Cerebellar nuclear complex (tissue), 1 donor: ENCODE results near the gene PCDHB11.
"Not testable (repeated sequence)": the region's sequence is repeated elsewhere in the genome, so short reads cannot be mapped to it uniquely, and the experiment has no call there.

Experiments used
- DNase-seq, 2 experiments: peaks; one replicate each; lab custom pipeline; 2025; lab: John Stamatoyannopoulos, UW

Gene PCDHB11

DNA sequence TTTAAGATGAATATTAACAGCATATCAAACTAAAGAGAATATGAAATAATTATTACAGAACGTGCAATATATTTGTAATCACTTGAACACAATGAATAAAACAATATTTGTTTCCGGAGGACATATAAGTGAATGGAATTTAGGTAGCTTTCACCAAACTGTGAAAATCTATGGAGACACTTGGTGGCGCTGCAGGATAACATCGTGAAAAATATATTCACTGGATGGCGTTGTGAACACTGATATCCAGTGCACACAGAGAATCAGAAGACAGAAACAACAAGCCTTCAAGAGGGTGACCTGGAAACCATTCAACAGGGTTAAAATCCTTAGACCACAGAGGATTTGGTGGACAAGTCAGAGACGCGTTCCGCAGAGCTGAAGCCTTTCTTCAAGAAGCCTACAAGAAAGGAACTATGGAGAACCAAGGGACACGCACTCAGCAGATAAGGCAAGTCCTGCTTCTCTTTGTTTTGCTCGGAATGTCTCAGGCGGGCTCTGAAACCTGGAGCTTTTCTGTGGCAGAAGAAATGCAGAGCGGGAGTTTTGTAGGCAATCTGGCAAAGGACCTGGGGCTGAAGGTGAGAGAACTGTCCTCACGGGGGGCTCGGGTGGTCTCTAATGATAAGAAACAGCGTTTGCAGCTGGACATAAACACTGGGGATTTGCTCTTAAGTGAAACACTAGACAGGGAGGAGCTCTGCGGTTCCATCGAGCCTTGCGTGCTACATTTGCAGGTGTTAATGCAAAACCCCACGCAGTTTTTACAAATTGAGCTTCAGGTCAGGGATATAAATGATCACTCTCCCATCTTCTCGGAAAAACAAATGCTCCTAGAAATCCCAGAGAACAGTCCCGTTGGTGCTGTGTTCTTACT lies at the start of gene PCDHB11:
PCDHB11 (plus strand) TSS at position 269 of the 877 bp plus-strand sequence; CDS start at position 417, 148 bp downstream.
- no peak for DNase-seq

DNA sequence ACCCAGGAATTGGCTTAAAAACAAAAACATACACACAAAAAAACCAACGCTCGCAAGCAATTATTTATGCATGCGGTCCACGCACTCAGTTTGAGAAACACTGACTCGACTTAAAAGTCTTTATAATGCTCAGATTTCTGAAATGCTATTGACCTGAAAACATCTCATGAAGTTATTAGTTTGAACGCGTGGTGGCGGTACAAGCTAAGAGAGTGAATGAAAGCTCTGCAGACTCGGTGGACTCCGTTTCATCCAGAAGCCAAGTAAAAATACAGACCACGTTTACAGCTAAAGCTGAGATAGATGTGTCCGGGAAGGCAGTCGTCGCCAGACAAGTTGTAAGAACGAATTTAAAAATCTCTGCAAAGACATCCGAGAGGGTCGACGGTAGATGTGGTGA lies 49.6 kb upstream of the PCDHB11 start, which contains the start of gene PCDHB6:
PCDHB6 (plus strand) TSS at position 246 of the 400 bp plus-strand sequence. CDS start 201 bp downstream, outside the sequence.
- DNase-seq = no peak

DNA sequence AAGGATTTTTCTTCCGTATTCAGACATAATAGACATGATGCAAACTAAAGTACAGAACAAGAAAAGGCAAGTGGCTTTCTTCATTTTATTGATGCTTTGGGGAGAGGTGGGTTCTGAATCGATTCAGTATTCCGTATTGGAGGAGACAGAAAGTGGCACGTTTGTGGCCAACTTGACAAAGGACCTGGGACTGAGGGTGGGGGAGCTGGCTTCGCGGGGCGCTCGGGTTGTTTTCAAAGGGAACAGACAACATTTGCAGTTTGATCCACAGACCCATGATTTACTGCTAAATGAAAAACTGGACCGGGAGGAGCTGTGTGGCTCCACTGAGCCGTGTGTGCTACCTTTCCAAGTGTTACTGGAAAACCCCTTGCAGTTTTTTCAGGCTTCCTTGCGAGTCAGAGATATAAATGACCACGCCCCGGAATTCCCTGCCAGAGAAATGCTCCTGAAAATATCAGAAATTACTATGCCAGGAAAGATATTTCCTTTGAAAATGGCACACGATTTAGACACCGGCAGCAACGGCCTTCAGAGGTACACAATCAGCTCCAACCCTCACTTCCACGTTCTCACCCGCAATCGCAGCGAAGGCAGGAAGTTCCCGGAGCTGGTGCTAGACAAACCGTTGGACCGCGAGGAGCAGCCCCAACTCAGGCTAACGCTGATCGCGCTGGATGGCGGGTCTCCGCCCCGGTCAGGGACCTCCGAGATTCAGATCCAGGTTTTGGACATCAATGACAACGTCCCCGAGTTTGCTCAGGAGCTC lies 49.0 kb upstream of the PCDHB11 start:
- DNase-seq = no peak

DNA sequence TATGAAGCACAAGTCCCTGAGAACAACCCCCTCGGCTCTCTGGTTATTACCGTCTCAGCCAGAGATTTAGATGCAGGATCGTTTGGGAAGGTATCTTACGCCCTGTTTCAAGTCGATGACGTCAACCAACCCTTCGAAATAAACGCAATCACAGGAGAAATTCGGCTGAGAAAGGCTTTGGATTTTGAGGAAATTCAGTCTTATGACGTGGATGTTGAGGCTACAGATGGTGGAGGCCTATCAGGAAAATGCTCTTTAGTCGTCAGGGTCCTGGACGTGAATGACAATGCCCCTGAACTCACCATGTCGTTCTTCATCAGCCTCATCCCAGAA lies 48.5 kb upstream of the PCDHB11 start:
- no peak for DNase-seq

DNA sequence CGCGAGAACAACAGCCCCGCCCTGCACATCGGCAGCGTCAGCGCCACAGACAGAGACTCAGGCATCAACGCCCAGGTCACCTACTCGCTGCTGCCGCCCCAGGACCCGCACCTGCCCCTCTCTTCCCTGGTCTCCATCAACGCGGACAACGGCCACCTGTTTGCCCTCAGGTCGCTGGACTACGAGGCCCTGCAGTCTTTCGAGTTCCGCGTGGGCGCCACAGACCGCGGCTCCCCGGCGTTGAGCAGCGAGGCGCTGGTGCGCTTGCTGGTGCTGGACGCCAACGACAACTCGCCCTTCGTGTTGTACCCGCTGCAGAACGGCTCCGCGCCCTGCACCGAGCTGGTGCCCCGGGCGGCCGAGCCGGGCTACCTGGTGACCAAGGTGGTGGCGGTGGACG lies 47.8 kb upstream of the PCDHB11 start:
- not testable (repeated sequence) for DNase-seq

DNA sequence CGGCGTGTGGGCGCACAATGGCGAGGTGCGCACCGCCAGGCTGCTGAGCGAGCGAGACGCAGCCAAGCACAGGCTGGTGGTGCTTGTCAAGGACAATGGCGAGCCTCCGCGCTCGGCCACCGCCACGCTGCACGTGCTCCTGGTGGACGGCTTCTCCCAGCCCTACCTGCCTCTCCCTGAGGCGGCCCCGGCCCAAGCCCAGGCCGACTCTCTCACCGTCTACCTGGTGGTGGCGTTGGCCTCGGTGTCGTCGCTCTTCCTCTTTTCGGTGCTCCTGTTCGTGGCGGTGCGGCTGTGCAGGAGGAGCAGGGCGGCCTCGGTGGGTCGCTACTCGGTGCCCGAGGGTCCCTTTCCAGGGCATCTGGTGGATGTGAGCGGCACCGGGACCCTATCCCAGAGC lies 47.3 kb upstream of the PCDHB11 start:
- not testable (repeated sequence) for DNase-seq

DNA sequence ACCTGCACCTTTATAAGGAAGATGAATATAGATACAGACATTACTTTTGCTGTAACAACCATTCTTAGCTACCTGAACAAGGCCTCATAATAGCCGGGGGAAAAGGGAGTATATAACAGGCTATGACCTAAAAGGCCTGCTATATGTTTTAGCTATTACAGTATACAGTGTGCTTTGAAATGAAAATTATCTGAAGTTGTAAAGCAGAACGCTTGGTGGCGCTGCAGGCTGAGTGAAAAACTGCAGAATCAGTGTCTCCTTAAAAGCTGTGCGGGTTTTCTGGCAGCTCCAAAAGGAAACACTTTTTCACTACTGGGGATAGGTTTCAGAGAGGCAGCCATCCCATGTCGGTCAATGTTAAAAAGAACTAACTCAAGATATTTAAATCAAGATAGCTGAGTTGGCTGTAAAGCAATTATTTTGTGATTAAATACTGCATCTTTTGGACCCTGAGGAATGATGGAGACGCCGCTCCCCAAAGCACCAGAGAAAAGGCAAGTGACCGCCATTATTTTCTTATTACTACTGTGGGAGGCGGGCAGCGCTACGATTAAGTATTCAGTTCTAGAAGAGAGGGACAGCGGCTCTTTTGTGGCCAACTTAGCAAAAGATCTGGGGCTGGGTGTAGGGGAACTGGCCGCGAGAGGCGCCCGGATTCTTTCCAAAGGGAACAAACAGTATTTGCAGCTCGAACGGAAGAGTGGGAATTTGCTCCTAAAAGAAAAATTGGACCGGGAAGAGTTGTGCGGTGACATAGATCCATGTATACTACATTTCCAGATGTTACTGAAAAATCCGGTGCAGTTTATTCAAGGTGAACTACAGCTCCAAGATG lies 43.7 kb upstream of the PCDHB11 start:
- no peak for DNase-seq

DNA sequence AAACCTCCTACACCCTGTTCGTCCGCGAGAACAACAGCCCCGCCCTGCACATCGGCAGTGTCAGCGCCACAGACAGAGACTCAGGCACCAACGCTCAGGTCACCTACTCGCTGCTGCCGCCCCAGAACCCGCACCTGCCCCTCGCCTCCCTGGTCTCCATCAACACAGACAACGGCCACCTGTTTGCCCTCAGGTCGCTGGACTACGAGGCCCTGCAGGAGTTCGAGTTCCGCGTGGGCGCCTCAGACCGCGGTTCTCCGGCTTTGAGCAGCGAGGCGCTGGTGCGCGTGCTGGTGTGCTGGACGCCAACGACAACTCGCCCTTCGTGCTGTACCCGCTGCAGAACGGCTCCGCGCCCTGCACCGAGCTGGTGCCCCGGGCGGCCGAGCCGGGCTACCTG lies 42.1 kb upstream of the PCDHB11 start:
- not testable (repeated sequence) for DNase-seq

DNA sequence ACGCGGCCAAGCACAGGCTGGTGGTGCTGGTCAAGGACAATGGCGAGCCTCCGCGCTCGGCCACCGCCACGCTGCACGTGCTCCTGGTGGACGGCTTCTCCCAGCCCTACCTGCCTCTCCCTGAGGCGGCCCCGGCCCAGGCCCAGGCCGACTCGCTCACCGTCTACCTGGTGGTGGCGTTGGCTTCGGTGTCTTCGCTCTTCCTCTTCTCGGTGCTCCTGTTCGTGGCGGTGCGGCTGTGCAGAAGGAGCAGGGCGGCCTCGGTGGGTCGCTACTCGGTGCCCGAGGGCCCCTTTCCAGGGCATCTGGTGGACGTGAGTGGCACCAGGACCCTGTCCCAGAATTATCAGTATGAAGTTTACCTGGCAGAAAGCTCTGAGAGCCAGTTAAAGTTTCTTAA lies 41.5 kb upstream of the PCDHB11 start:
- DNase-seq = not testable (repeated sequence)

DNA sequence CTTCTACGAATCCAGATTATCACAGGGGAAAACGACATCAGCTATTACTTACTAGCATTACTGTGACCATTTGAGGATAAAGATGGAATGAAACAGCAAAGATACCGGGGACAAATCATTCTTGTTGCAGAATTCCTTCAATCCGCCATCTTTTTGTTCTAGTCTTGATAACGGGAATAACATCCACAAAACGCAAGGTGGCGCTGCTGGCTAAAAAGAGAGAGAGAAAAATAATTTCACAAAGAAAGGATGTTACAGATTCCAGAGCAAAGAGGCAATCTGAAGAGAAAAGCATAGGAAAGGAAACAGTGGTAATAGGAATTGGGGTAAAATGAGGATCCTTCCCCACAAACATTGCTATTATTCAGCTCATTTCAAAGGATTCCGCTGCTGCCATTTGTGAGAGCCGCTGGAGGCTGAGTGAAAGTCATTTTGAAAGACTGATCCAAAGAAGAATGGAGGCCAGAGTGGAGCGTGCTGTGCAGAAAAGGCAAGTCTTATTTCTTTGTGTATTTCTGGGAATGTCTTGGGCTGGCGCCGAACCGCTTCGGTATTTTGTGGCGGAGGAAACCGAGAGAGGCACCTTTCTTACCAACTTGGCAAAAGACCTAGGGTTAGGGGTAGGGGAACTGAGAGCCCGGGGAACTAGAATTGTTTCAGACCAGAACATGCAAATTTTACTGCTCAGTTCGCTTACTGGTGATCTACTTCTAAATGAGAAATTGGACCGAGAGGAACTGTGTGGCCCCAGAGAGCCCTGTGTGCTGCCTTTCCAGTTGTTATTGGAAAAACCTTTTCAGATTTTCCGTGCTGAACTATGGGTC lies 26.8 kb upstream of the PCDHB11 start, which contains the start of gene PCDHB7:
PCDHB7 (plus strand) TSS at position 264 of the 824 bp plus-strand sequence; CDS start at position 456, 192 bp downstream.
- no peak for DNase-seq

DNA sequence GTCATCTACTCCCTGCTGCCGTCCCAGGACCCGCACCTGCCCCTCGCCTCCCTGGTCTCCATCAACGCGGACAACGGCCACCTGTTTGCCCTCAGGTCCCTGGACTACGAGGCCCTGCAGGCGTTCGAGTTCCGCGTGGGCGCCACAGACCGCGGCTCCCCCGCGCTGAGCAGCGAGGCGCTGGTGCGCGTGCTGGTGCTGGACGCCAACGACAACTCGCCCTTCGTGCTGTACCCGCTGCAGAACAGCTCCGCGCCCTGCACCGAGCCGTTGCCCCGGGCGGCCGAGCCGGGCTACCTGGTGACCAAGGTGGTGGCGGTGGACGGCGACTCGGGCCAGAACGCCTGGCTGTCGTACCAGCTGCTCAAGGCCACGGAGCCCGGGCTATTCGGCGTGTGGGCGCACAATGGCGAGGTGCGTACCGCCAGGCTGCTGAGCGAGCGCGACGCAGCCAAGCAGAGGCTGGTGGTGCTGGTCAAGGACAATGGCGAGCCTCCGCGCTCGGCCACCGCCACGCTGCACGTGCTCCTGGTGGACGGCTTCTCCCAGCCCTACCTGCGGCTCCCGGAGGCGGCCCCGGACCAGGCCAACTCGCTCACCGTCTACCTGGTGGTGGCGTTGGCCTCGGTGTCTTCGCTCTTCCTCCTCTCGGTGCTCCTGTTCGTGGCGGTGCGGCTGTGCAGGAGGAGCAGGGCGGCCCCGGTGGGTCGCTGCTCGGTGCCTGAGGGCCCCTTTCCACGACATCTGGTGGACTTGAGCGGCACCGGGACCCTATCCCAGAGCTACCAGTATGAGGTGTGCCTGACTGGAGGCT lies 24.9 kb upstream of the PCDHB11 start:
- DNase-seq = not testable (repeated sequence)

DNA sequence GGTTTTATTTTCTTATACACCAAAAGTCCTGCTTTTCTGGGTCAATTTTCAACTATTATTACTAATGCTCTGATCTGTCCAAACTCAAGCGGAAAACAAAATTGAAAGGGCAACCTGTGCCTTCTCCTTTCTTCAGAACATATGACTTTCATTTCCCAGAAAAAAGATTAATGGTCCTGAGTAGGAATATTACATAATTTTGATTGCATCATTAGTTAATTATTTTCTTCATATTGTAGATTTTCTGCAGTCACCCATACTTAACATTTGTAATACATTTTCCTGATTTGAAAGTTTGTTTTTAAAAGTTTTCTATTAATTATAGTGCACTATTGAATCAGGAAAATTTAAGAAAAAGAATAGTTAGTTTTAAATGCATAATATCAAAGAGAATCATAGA lies 23.5 kb upstream of the PCDHB11 start:
- DNase-seq = no peak

DNA sequence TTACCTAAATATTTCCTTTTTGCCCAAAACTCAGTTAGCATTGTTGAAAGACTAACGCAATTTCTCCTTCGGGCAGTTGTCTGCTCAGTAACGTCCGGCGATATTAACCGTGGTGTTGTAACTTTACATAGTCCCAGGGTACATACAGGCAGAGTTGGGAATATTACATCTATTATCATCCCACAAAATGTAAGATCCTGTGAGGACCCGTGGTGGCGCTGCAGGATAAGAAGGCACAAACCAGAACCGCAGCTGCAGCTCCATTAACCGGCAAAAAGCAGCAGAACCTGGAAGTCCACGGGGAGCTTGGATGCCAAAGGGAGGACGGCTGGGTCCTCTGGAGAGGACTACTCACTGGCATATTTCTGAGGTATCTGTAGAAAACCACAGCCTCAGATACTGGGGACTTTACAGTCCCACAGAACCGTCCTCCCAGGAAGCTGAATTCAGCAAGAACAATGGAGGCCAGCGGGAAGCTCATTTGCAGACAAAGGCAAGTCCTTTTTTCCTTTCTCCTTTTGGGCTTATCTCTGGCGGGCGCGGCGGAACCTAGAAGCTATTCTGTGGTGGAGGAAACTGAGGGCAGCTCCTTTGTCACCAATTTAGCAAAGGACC lies 21.7 kb upstream of the PCDHB11 start, which contains the start of gene PCDHB8:
PCDHB8 (plus strand) TSS at position 214 of the 615 bp plus-strand sequence; CDS start at position 459, 245 bp downstream.
- DNase-seq = not testable (repeated sequence)

DNA sequence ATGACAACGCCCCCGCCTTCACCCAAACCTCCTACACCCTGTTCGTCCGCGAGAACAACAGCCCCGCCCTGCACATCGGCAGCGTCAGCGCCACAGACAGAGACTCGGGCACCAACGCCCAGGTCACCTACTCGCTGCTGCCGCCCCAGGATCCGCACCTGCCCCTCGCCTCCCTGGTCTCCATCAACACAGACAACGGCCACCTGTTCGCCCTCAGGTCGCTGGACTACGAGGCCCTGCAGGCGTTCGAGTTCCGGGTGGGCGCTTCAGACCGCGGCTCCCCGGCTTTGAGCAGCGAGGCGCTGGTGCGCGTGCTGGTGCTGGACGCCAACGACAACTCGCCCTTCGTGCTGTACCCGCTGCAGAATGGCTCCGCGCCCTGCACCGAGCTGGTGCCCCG lies 20.1 kb upstream of the PCDHB11 start:
- not testable (repeated sequence) for DNase-seq

DNA sequence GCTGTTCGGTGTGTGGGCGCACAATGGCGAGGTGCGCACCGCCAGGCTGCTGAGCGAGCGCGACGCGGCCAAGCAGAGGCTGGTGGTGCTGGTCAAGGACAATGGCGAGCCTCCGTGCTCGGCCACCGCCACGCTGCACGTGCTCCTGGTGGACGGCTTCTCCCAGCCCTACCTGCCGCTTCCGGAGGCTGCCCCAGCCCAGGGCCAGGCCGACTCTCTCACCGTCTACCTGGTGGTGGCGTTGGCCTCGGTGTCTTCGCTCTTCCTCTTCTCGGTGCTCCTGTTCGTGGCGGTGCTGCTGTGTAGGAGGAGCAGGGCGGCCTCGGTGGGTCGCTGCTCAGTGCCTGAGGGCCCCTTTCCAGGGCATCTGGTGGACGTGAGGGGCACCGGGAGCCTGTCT lies 19.6 kb upstream of the PCDHB11 start:
- not testable (repeated sequence) for DNase-seq

DNA sequence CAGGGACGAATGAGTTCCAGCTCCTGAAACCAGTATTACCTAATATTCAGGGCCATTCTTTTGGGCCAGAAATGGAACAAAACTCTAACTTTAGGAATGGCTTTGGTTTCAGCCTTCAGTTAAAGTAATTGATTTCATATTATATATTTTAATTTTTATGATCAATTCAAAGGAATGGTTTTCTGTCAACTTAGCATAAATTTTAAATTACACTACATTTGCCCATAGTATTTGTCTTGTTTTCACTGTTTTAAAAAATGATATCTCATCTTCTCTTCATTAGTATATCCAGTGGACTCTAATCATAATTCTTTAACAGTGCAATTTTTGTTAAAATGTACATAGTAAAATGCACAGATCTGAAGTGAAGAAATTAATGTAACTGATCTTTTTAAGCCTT lies 19.1 kb upstream of the PCDHB11 start:
- no peak for DNase-seq

DNA sequence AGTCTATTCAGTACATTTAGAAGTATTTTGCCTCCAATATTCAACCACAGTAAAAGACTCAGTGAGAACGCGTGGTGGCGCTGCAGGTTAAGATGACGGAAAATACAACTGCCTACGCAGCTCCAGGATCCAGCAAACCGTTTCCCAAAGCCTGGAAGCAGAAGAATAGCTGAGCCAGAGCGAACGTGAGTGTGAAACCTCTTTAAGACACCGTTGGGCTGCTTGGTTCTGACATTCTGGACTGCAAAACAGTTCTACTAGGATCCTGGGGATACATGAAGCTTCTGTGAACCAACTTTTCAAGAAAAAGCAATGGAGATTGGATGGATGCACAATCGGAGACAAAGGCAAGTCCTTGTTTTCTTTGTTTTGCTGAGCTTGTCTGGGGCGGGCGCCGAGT lies 17.2 kb upstream of the PCDHB11 start, which contains the start of gene PCDHB16:
PCDHB16 (plus strand) TSS at position 140 of the 400 bp plus-strand sequence; CDS start at position 313, 173 bp downstream.
- no peak for DNase-seq

DNA sequence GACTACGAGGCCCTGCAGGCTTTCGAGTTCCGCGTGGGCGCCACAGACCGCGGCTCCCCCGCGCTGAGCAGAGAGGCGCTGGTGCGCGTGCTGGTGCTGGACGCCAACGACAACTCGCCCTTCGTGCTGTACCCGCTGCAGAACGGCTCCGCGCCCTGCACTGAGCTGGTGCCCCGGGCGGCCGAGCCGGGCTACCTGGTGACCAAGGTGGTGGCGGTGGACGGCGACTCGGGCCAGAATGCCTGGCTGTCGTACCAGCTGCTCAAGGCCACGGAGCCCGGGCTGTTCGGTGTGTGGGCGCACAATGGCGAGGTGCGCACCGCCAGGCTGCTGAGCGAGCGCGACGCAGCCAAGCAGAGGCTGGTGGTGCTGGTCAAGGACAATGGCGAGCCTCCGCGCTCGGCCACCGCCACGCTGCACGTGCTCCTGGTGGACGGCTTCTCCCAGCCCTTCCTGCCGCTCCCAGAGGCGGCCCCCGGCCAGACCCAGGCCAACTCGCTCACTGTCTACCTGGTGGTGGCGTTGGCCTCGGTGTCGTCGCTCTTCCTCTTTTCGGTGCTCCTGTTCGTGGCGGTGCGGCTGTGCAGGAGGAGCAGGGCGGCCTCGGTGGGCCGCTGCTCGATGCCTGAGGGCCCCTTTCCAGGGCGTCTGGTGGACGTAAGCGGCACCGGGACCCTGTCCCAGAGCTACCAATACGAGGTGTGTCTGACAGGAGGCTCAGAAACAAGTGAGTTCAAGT lies 15.1 kb upstream of the PCDHB11 start:
- DNase-seq = not testable (repeated sequence)
